A673 (cell line): ENCODE results near the gene IL17F. TPM values are rescaled to one million over a fixed set of nuclear protein-coding genes. Genes with fewer than 3 reads are reported as not detected.
A peak's percentile ranks its signal among the peaks of the same experiment; 100 is the strongest.
"Not testable (repeated sequence)": the region's sequence is repeated elsewhere in the genome, so short reads cannot be mapped to it uniquely, and the experiment has no call there.

Experiments used
- BruUV-seq: library from RNA; stranded (reverse); fragments of 400-500 nt; replicated peaks from 2 replicates; lab custom pipeline; 2021; lab: Mats Ljungman, UMichigan
- CTCF ChIA-PET: fragments of 300-600 bp; sonication (Branson Sonifier 250); formaldehyde crosslinking; loops from one replicate; lab custom pipeline; 2022; ENCODE audit warnings: antibody characterized with exemption; lab: Charles Lee
- POLR2A ChIA-PET: fragments of 300-600 bp; sonication (Branson Sonifier 250); formaldehyde crosslinking; loops from one replicate; lab custom pipeline; 2022; ENCODE audit warnings: antibody characterized with exemption; ENCODE audit not compliant: low non-redundant PET; lab: Charles Lee
- DNase-seq: peaks from one replicate; pipeline ENCODE4 v3.0.0-alpha.2; 2015; ENCODE audit warnings: low spot score
- H3K27ac ChIP-seq: fragments of 200-600 bp; sonication (generic); 2 replicates; pipeline ENCODE4 v1.5.1; 2016; ENCODE audit warnings: mixed run types, low read depth, mild to moderate bottlenecking, mixed read lengths, antibody characterized with exemption, low read length; ENCODE audit not compliant: poor library complexity, severe bottlenecking
- H3K27me3 ChIP-seq: fragments of 200-600 bp; sonication (generic); replicated peaks from 2 replicates; pipeline ENCODE4 v1.6.1; 2017; ENCODE audit warnings: mixed run types, low read depth, mild to moderate bottlenecking, mixed read lengths, antibody characterized with exemption, low read length; ENCODE audit not compliant: insufficient read depth, poor library complexity
- H3K36me3 ChIP-seq: fragments of 200-600 bp; sonication (generic); 2 replicates; pipeline ENCODE4 v1.6.1; 2016; ENCODE audit warnings: mixed run types, mild to moderate bottlenecking, mixed read lengths, antibody characterized with exemption, low read length; ENCODE audit not compliant: insufficient read depth, poor library complexity, severe bottlenecking
- H3K4me1 ChIP-seq: fragments of 200-600 bp; sonication (generic); 2 replicates; pipeline ENCODE4 v1.6.1; 2017; ENCODE audit warnings: mixed run types, mild to moderate bottlenecking, mixed read lengths, antibody characterized with exemption, low read length; ENCODE audit not compliant: insufficient read depth, poor library complexity, severe bottlenecking
- H3K4me3 ChIP-seq: fragments of 200-600 bp; sonication (generic); 2 replicates; pipeline ENCODE4 v1.5.1; 2016; ENCODE audit warnings: low read depth, mixed run types, mild to moderate bottlenecking, mixed read lengths, low read length; ENCODE audit not compliant: poor library complexity, severe bottlenecking
- H3K9me3 ChIP-seq: fragments of 200-600 bp; sonication (generic); 2 replicates; pipeline ENCODE4 v1.6.1; 2016; ENCODE audit warnings: mixed run types, low read depth, mild to moderate bottlenecking, mixed read lengths, antibody characterized with exemption, low read length; ENCODE audit not compliant: poor library complexity, severe bottlenecking
- CTCF ChIP-seq: fragments of 300-800, 200-600 bp; sonication (generic); conservative IDR thresholded peaks from 2 replicates; pipeline ENCODE4 v1.5.1; 2017; ENCODE audit warnings: low read depth, mild to moderate bottlenecking, antibody characterized with exemption, low read length, moderate library complexity, mixed read lengths
- EZH2 ChIP-seq: fragments of 200-600 bp; sonication (generic); IDR thresholded peaks from 2 replicates; pipeline ENCODE4 v1.6.1; 2017; ENCODE audit warnings: borderline replicate concordance, low read depth, mild to moderate bottlenecking, mixed read lengths, antibody characterized with exemption, low read length; ENCODE audit not compliant: poor library complexity, severe bottlenecking
- intact Hi-C: fragments of 100-400 bp; cut with micrococcal nuclease; formaldehyde crosslinking; loops from one replicate; pipeline ENCODE4 v1.10.0; 2022; ENCODE audit not compliant: unreplicated experiment
- total RNA-seq: library from RNA; stranded (reverse); gene quantifications from 2 replicates; pipeline ENCODE4 v1.2.3, GENCODE V29; 2021

The IL17F gene
- total RNA-seq, 1 experiment from 2014 or later: not detected

- TF ChIP-seq CTCF (peak; percentile 40; the same call in 1 of the 2 replicates), EZH2 (no peak)
- H3K9me3 ChIP-seq: no peaks in the 10 kb centered on the region
- ChIA-PET POLR2A (no interaction called here), CTCF (interaction anchor here (0.7 kb wide), 1 partner anchor 455 kb away, joined by 3 read pairs; no protein-coding TSS in a partner anchor)
- no peak overlapping the region for H3K4me3 ChIP-seq
- no peak for DNase-seq
- no peaks in the 10 kb centered on the region for H3K4me1 ChIP-seq
- no peaks in the 10 kb centered on the region for H3K27me3 ChIP-seq
- intact Hi-C loops: no loop called here
- BruUV-seq: no TSS peak
- H3K27ac ChIP-seq: no peak overlapping the region
- H3K36me3 ChIP-seq: no peaks in the 10 kb centered on the region
Measured at GRCh38 chr6:52207066-52207465, 37.2 kb downstream of the IL17F start.

GRCh38 chr6:52201493-52201892, 42.8 kb downstream of the IL17F start:
- DNase-seq: no peak
- no peak overlapping the region for H3K27ac ChIP-seq
- ChIA-PET POLR2A (no interaction called here), CTCF (no interaction called here)
- no TSS peak for BruUV-seq
- H3K4me3 ChIP-seq: no peak overlapping the region
- H3K36me3 ChIP-seq: no peaks in the 10 kb centered on the region
- intact Hi-C loops: no loop called here
- no peaks in the 10 kb centered on the region for H3K9me3 ChIP-seq
- H3K4me1 ChIP-seq: no peaks in the 10 kb centered on the region
- H3K27me3 ChIP-seq: no peaks in the 10 kb centered on the region
- no peak for TF ChIP-seq EZH2
- TF ChIP-seq CTCF: no peak

- no peak for DNase-seq
- Histone ChIP-seq H3K4me3 (no peak overlapping the region), H3K4me1 (no peaks in the 10 kb centered on the region), H3K9me3 (no peaks in the 10 kb centered on the region), H3K36me3 (no peaks in the 10 kb centered on the region), H3K27ac (no peak overlapping the region), H3K27me3 (no peaks in the 10 kb centered on the region)
- ChIA-PET POLR2A (no interaction called here), CTCF (no interaction called here)
- intact Hi-C loops: no loop called here
- TF ChIP-seq EZH2: no peak
- no TSS peak for BruUV-seq
Measured at GRCh38 chr6:52201046-52201445, 43.3 kb downstream of the IL17F start.

GRCh38 chr6:52200088-52200487, 44.2 kb downstream of the IL17F start:
- H3K27me3 ChIP-seq, H3K4me3 ChIP-seq, H3K36me3 ChIP-seq, H3K27ac ChIP-seq, H3K4me1 ChIP-seq, CTCF ChIA-PET, BruUV-seq, POLR2A ChIA-PET, H3K9me3 ChIP-seq, intact Hi-C loops: not testable (repeated sequence)
- peak; percentile 15 for DNase-seq
